ENCODE data around the gene AKAP13.
"Not testable (repeated sequence)": the region's sequence is repeated elsewhere in the genome, so short reads cannot be mapped to it uniquely, and the experiment has no call there.

Gene AKAP13

GRCh38 chr15:85501574-85501973 lies 121.2 kb downstream of the AKAP13 start:
- DNase-seq, result no peak

- DNase-seq, result no peak
These were observed 122.9 kb downstream of the AKAP13 start for GRCh38 chr15:85503151-85503799.

GRCh38 chr15:85504749-85505676 lies 124.6 kb downstream of the AKAP13 start:
- DNase-seq, result no peak

- no peak for DNase-seq
These were observed 126.7 kb downstream of the AKAP13 start for GRCh38 chr15:85507114-85507513.

GRCh38 chr15:85509973-85510372 lies 129.6 kb downstream of the AKAP13 start:
- no peak for DNase-seq

GRCh38 chr15:85514413-85514812 lies 134.0 kb downstream of the AKAP13 start:
- DNase-seq, result no peak

- no peak for DNase-seq
These were observed 134.8 kb downstream of the AKAP13 start for GRCh38 chr15:85515212-85515611.

GRCh38 chr15:85517086-85517485 lies 136.7 kb downstream of the AKAP13 start:
- no peak for DNase-seq

- DNase-seq, result no peak
These were observed 138.8 kb downstream of the AKAP13 start for GRCh38 chr15:85518979-85519761.

- DNase-seq, result no peak
These were observed 140.2 kb downstream of the AKAP13 start for GRCh38 chr15:85520650-85521049.

GRCh38 chr15:85523530-85523929 lies 143.1 kb downstream of the AKAP13 start:
- DNase-seq, result no peak

GRCh38 chr15:85525755-85526154 lies 145.4 kb downstream of the AKAP13 start:
- DNase-seq, result no peak

GRCh38 chr15:85527895-85528294 lies 147.5 kb downstream of the AKAP13 start:
- peak; percentile 32 for DNase-seq

- DNase-seq, result no peak
These were observed 149.7 kb downstream of the AKAP13 start for GRCh38 chr15:85530079-85530478.

- no peak for DNase-seq
These were observed 150.7 kb downstream of the AKAP13 start for GRCh38 chr15:85531083-85531482.

GRCh38 chr15:85532689-85533088 lies 152.3 kb downstream of the AKAP13 start:
- no peak for DNase-seq

GRCh38 chr15:85534031-85534430 lies 153.6 kb downstream of the AKAP13 start:
- no peak for DNase-seq

GRCh38 chr15:85535533-85536330 lies 155.3 kb downstream of the AKAP13 start:
- DNase-seq, result not testable (repeated sequence)

GRCh38 chr15:85536341-85536740 lies 155.9 kb downstream of the AKAP13 start:
- DNase-seq, result no peak

GRCh38 chr15:85539491-85539890 lies 159.1 kb downstream of the AKAP13 start:
- no peak for DNase-seq

GRCh38 chr15:85540085-85540797 lies 159.8 kb downstream of the AKAP13 start:
- no peak for DNase-seq

Data from right kidney (tissue), 1 donor.